HG02798 (cell line): ENCODE data around the gene SOWAHA.

Experiments
- ATAC-seq: cut with Tn5 transposase; IDR thresholded peaks from one replicate; pipeline ENCODE4 v1.9.1; 2021; ENCODE audit warnings: mild to moderate bottlenecking; ENCODE audit not compliant: unreplicated experiment, poor library complexity

SOWAHA gene

DNA sequence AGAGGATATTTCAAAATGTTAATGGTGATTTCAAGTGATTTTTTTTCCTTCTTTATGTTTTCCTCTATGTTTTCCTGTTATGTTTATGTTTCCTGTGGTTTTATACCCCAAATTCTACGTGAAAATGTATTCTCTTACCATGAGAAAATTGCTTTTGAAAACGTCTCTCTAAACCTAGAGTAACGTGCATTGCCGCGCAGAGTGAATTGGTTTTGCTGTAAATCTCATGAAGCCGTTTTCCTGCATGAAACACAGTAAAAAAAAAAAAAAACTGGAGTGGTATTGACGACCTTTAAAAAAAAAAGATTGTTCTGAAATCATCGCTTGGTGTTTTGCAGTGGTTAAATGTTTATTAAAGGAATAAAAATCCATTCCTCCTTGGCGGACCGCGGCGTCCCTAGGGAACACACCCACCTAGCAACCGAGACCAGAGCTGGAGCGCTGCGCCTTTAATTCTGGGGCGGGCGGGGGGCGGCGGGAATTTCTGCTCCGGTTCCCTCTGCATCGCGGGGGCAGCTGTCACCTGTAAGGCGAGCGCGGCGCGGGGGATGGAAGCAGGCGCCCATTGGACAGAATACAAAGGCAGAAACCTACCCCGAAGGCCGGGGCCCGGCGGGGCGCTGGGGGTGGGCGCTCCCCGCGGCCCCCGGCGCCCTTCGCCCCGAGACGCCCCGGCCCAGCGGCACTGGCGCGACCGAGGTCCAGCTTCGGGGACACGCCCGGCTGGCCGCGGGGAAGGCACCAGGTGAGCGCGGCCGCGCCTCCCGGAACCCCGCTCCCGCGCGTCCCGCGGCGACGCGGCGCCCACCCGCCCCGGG, at the start of gene SOWAHA:
Gene SOWAHA, plus strand, starts transcription at position 522 of the 818 bp plus-strand sequence. CDS start 320 bp downstream, outside the sequence.
- ATAC-seq, result no peak

DNA sequence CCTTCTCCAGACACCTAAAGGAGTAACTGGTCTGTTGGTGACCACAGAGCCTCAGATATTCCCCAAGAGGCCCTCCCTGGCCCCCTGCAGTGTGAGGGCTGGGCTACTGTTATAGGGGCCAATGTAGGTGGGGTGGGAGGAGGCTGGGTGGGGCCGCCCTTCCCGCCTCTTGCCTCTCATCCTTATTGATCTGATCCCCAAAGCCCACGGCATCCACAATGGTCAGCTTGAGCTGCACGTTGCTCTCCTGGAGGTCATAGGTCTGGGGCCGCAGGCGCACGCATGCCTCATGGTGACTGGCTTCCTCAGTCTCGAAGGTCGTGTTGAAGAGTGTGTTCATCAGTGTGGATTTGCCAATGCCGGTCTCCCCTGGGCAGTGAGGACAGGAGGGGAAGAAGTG, 49.1 kb upstream of the SOWAHA start:
- ATAC-seq, result no peak

DNA sequence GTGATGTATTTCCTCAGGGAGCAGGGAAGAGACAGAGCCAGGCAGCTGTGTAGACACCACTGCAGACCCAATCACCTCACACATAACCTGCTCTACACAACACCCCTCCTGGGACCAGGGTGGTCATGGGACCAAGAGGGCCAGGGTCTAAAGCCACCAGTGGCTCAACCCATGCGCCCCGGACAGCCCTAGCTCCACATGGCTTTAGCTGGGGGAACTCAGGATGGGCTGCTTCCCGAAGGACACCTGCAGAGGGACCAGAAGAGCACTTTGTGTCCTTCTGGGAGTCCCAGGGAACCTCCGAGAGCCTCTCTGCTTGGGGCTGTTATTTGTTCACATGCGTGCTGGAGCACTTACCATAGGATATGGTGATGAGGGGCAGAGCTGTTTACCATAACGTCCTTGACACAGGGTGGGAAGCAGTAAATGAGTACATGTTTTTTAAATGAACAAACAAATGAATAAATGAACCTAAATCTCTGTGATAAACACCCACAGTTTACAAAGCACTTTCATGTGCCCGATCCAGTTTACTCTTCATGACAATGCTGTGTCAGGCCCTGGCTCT, 48.3 kb upstream of the SOWAHA start:
- no peak for ATAC-seq

DNA sequence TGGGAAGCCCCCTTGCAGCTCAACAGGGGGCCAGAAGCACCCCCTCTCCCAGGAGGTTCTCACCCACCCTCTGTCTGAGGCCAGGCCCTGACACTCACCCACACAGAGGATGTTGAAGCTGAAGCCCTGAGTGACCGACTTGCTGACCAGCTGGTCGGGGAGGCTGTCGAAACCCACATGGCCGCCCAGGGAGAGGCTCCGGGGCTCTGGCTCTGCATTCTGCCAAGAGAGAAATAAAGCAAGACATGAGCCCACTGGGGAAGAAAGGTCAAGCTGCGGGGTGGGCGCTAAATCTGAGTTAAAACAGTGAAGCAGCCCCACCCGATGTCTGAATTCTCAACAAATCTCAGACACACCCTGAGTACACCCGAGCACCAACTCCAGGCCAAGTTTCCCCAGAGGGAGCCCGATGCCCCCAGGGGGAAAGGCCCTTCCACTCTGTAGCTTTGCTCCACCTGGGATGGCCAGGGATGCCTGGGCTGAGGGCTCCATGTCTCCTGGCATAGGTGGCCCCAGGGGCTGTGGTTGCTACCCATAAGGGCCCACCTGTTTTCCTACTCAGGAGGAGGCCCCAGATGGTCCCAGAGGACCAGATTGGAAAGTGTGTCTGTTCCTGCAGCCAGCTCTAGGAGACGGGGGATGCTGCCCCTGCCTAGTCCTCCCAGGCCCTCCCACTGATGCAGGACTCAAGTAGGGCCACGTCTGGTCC, 47.6 kb upstream of the SOWAHA start:
- ATAC-seq, result no peak

GRCh38 chr5:132766020-132766805, 46.9 kb upstream of the SOWAHA start:
- ATAC-seq, result no peak

DNA sequence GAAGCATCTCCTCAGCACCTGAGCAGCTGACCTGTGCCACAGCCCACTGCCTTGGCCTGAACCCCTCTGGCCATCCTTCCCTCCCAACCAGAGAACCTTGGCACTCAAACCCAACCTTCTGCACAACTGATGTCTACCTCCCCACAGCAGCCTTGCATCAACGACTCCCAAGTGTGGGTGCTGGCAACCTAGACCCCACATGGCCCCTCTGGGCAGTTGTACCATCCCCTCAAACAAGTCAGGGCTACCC, 46.4 kb upstream of the SOWAHA start:
- no peak for ATAC-seq

DNA sequence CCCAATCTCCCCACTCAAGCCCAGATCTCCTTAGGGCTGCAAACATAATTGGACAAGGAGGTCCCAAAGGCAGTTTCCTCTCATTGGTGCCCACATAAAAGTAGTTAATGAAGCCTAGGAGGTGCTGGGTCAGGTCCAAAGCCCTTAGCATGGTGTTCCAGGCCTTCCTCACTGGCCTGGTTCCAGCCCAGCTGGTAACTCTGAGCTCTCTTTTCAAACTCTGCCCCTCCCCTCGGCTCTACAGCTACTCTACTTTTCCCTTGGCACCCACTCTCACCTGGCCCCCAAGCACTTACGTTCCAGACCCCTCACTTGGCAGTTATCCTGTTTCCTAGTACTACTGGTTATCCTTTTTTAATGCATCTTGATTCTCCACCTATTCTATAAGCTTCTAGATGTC, 46.0 kb upstream of the SOWAHA start:
- ATAC-seq, result no peak

DNA sequence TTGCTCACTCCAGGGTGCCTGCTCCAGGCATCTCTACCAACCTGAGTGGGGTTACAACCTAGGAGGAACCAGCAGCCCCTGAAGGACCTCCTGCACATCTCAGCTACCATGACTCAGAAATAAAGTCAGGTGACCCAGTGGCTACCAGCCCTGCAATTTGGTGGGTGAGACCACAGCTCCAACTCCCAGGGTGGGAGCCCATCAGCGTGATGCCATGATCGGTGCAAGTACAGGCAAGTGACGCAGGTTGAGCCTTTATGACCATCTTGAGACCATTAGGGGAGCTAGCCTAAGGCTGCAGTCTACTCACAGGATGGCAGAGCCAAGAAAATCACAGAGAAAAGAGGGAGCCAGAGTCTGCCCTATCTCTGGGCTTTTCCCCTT, 44.6 kb upstream of the SOWAHA start:
- no peak for ATAC-seq

DNA sequence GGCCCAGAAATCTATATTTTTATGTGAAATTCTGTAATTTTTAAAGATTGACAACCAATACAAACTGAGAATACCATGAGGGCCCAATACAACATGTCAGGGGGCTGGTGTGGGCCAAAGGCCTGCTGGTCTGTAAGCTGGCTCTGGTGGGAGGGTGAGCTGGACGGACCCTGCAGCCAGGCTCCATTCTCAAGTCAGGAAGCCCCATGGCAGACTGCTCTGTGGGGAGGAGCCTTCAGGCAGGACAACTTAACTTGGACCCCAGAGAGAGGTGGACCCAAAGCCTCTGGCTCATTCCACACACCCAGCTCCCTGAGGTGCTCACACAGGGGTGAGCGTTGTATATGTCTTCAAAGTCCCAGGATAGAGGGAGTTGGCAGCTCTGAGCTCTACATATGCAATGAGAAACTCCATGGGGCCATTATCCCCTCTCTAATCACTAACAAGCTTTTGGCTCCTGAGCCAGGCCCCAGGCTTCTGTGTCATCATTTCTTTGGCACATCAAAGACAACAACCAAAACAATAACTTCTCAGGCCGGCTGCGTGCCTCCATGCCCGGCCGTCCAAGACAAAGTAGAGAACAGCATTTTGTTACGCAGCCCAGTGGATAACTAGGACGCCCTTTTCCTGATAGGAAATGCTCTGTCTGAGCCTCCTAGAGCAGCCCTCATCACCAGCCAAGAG, 42.5 kb upstream of the SOWAHA start:
- ATAC-seq, result no peak

DNA sequence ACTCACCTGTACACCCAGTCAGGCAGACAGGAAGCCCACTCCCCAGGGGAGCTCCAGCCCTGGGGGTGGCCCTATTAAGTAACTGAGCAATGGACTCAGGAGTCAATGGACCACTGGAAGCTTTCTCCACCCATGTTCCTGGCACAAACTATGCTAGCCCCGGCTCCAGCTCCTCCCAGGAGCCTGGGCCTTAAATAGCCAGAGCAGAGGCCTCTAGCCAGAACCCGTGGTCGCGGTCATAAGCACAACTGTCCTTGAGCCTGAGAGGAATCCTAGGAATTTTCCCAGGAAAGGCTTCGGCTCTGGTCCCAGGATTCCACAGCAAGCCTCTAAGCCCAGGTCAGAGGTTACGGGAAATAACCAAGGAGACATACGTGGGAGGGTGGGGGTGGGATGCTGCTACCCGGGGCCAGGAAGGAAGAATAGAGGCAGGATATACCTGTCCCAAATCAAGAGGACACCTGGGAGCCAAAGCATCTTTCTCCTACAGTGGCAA, 41.6 kb upstream of the SOWAHA start:
- no peak for ATAC-seq

DNA sequence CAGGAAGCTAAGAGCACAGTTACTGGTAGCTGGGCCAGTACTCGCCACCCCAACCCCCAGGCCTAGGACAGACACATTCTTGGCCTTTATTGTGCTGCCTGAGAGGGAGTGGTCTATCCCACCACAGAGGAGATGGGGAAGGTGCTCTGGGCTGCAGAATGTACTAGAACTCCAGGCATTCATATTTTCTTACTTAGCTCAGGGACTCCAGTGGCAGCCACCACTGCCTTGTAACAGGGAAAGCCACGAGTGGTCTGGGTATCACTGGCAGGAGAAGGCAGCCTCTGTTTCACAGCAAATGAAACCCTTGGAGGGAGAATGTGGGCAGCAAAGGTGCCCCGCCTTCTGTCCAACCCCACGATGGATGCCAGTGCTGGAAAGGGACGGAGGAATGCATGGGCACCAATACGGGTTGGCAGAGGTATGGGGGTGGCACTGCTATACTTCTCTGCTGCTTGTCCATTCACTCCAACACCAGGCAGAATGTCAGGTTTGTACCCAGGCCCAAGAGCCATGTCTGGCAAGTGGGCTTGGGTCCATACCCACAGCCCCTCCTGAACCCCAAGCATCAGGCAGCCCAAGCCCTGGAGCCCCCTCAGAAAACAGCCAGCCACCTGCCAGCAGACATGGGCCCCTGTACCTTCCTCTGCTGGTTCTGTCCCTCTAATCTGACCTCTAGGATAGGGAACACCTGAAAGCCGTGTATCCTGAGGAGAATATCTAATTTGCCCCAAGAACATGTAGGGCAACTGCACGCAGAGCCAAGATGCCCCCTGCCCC, 40.6 kb upstream of the SOWAHA start:
- ATAC-seq, result no peak

GRCh38 chr5:132773114-132773513, 40.0 kb upstream of the SOWAHA start:
- ATAC-seq, result no peak

DNA sequence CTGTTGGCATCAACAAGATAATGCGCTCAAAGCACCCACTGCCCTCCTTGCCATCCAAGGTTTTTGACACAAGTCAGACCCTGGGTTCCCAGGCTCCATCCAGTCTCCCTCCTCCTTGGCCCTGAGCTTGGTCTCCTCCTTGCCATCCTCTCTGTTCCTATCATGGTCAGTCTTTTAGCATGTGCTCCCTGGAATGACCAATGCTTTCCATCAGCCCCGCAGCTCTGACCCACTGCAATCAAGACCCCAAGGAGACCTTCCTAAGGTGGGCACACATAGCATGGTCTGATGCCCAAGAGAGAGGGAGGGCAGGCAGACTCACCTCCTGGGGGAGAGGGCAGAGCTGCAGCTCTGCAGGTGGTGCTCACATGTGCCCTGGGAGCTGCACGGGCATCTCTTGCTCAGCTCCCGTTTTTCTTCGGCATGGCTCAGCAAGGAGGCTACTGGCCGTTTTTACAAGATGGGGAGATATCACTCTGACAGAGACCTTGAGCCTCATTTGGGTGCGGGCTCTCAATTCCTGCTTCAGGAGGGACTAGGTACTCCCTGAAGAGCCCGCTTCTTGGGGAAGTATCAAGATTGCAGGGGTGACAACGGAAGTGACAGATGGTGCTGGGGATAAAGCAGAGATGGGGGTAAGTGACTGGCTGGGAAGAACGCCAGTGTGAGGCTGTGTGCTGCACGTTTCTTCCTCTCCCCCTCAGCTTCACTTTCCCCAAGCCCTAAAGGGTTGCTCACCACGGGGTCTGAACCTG, 39.3 kb upstream of the SOWAHA start:
- no peak for ATAC-seq

DNA sequence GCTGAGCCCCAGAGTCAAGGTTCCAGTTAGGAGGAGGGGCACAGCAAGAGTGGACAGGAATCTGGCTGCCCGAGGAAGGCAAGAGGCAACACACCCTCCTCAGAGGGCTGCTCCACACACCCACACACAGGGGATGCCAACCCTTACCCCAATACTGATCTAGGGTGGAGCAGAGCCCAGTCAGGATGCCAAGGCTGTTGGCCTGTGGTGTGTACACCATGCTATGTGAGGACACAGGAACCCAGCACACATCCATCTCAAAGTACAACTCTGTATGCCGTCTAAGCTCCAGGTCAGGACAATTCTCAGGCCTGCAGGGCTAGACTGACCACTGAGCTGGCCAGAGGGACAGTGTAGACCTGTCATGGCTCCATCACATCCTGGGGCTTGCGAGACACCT, 38.7 kb upstream of the SOWAHA start:
- ATAC-seq, result no peak

DNA sequence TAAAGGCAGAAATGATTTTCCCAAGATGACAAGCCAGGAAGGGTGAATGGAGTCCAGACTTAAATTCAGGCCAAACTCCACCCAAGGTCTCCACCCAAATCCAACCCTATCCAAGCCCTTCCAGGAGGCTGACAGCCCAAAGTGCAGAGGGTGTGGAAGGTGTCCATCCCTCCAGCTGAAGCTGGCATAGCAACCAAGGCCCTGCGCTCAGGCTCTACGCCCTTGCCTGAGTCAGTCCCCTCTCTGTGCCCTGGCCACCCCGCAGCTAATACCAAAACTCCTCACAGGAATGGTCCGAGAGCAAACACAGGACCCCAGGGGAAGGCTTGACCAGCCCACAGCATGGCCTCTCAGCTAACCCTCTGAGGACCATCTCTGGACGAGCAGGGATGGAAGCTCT, 38.2 kb upstream of the SOWAHA start:
- ATAC-seq, result no peak

- ATAC-seq, result no peak
Measured at GRCh38 chr5:132775476-132775961, 37.6 kb upstream of the SOWAHA start.

DNA sequence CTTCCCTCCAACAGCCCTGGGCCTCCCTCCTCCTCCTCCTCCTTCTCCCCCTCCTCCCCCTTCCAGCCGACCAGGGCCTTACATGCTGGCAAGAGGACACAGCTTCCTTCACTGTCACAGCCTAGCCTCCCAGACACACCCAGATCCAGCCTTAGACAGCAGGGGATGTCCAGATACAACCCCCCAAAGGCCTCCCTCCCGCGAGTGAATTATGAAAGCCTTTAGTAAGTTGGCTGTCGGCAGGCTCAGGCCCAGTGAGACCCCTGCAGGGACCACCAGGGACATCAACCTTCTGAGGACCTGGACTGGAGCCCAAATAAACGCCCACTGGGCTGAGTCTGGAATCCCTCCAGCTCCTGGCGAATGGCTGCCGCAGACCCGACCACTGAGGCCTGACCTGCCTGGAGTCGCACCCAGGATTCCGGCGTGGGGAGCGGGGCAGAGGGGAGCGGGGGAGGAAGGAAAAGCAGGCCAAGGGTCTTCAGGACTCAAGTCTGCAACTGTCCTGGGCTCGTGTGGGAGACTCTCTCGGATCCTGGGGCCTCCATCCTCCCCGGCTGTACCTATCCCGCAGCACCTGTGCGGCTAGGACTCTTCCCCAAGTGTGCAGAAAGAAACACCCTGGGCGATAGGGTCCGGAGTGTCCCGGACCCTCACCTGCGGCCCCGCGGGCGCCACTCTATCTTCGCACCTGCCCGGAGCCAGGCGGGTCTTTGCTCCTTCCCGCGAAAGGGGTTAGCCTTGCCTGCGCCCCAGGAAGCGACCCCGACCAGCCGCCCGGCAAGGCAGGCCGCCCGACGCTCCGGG, 36.8 kb upstream of the SOWAHA start:
- peak; percentile 11 for ATAC-seq

DNA sequence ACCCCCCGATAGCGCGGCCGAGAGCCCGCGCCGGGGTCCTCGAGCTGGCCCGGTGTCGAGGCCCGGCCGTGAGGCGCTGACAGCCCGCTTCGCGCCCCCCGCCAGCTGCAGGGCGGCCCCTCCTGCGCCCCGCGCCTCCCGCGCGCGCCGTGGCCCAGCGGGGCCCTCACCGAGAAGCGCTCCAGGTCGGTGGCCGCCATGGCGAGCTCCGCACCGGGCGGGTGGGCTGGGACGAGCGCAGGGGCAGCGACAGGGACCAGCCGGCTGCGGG, 36.2 kb upstream of the SOWAHA start:
- no peak for ATAC-seq
